Measurements from ENCODE around the gene ATP6V0C.

- TF ChIP-seq CTCF (IDR thresholded peaks at IDR 0.05) = no peak
- TF ChIP-seq EZH2 (IDR thresholded peaks at IDR 0.05; ENCODE audit: borderline replicate concordance, insufficient read depth, low read depth, low read length, poor library complexity, severe bottlenecking) = no peak
Measured at GRCh38 chr16:2529061-2529931, 15.5 kb downstream of the ATP6V0C start.
